Measurements from ENCODE around the gene GMCL1. TPM values are rescaled to one million over a fixed set of nuclear protein-coding genes. Genes with fewer than 3 reads are reported as not detected.

The GMCL1 gene
- total and polyA plus RNA-seq, 2 experiments from 2014 or later = 27.0 to 27.3 TPM

GRCh38 chr2:69828938-69829255 is 563 bp upstream of the GMCL1 start:
- no peak for ATAC-seq
- no peak for TF ChIP-seq ZNF462 (CRISPR knock-in tag; IDR thresholded peaks at IDR 0.05)
- no peak for TF ChIP-seq ZNF331 (CRISPR knock-in tag; IDR thresholded peaks at IDR 0.05; ENCODE audit: low read depth)
- TF ChIP-seq POLR2AphosphoS5 (IDR thresholded peaks at IDR 0.05; ENCODE audit: low read depth) = no peak
- no peak for TF ChIP-seq STAT1 (IDR thresholded peaks at IDR 0.05; ENCODE audit: unreplicated experiment)
- TF ChIP-seq EZH2phosphoT487 (IDR thresholded peaks at IDR 0.05; ENCODE audit: unreplicated experiment) = no peak
- TF ChIP-seq NANOG (IDR thresholded peaks at IDR 0.05; ENCODE audit: borderline replicate concordance) = no peak
- TF ChIP-seq EZH2 (IDR thresholded peaks at IDR 0.05; ENCODE audit: low read depth, unreplicated experiment) = no peak
- TF ChIP-seq, protein P1, sequence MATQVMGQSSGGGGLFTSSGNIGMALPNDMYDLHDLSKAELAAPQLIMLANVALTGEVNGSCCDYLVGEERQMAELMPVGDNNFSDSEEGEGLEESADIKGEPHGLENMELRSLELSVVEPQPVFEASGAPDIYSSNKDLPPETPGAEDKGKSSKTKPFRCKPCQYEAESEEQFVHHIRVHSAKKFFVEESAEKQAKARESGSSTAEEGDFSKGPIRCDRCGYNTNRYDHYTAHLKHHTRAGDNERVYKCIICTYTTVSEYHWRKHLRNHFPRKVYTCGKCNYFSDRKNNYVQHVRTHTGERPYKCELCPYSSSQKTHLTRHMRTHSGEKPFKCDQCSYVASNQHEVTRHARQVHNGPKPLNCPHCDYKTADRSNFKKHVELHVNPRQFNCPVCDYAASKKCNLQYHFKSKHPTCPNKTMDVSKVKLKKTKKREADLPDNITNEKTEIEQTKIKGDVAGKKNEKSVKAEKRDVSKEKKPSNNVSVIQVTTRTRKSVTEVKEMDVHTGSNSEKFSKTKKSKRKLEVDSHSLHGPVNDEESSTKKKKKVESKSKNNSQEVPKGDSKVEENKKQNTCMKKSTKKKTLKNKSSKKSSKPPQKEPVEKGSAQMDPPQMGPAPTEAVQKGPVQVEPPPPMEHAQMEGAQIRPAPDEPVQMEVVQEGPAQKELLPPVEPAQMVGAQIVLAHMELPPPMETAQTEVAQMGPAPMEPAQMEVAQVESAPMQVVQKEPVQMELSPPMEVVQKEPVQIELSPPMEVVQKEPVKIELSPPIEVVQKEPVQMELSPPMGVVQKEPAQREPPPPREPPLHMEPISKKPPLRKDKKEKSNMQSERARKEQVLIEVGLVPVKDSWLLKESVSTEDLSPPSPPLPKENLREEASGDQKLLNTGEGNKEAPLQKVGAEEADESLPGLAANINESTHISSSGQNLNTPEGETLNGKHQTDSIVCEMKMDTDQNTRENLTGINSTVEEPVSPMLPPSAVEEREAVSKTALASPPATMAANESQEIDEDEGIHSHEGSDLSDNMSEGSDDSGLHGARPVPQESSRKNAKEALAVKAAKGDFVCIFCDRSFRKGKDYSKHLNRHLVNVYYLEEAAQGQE (IDR thresholded peaks at IDR 0.05; ENCODE audit: unreplicated experiment) = no peak
- no peak for TF ChIP-seq CREB1 (CRISPR knock-in tag; IDR thresholded peaks at IDR 0.05; ENCODE audit: low read depth)
- TF ChIP-seq ETS1 (IDR thresholded peaks at IDR 0.05) = no peak
- TF ChIP-seq JUNB (IDR thresholded peaks at IDR 0.05; ENCODE audit: unreplicated experiment) = no peak
- no peak for TF ChIP-seq ZNF114 (CRISPR knock-in tag; IDR thresholded peaks at IDR 0.05)
- TF ChIP-seq, protein P2, sequence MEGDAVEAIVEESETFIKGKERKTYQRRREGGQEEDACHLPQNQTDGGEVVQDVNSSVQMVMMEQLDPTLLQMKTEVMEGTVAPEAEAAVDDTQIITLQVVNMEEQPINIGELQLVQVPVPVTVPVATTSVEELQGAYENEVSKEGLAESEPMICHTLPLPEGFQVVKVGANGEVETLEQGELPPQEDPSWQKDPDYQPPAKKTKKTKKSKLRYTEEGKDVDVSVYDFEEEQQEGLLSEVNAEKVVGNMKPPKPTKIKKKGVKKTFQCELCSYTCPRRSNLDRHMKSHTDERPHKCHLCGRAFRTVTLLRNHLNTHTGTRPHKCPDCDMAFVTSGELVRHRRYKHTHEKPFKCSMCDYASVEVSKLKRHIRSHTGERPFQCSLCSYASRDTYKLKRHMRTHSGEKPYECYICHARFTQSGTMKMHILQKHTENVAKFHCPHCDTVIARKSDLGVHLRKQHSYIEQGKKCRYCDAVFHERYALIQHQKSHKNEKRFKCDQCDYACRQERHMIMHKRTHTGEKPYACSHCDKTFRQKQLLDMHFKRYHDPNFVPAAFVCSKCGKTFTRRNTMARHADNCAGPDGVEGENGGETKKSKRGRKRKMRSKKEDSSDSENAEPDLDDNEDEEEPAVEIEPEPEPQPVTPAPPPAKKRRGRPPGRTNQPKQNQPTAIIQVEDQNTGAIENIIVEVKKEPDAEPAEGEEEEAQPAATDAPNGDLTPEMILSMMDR (conservative IDR thresholded peaks at IDR 0.05; ENCODE audit: low read depth in 2 of 2) = no peak
- H3K27ac Mint-ChIP-seq = peak overlapping the region; percentile 98

More at GRCh38 chr2:69828938-69829255, 563 bp upstream of the GMCL1 start:
- DNase-seq (ENCODE audit: low spot score) = no peak
- Mint-ChIP-seq H3K4me1 (peaks cover 18% of the 10 kb centered on the region), H3K4me3 (peak overlapping the region; percentile 82), H3K27me3 (ENCODE audit: insufficient read depth, low read depth, poor library complexity) (peaks cover 9% of the 10 kb centered on the region), H3K36me3 (ENCODE audit: low read depth) (peaks cover 3% of the 10 kb centered on the region; the same call in 2 of the 3 replicates), H3K9me3 (no peaks in the 10 kb centered on the region)
- H3K9me2 ChIP-seq (ENCODE audit: insufficient read depth) = no peaks in the 10 kb centered on the region
- peak overlapping the region; percentile 71 for H3K4me2 ChIP-seq
- peaks cover 10% of the 10 kb centered on the region; the same call in 1 of the 2 replicates for H3K36me3 ChIP-seq (ENCODE audit: insufficient read depth)
- H4K20me1 ChIP-seq (replicated peaks; ENCODE audit: insufficient read depth) = peaks cover 15% of the 10 kb centered on the region
- H2AFZ ChIP-seq = peak overlapping the region; percentile 85
- peaks cover 37% of the 10 kb centered on the region for H3K79me2 ChIP-seq (replicated peaks; ENCODE audit: insufficient read depth)
- H3K27ac ChIP-seq (ENCODE audit: low read depth) = peak overlapping the region; percentile 98
- no peaks in the 10 kb centered on the region; the same call in 1 of the 2 replicates for H3F3A ChIP-seq (replicated peaks; ENCODE audit: low read depth)
- peaks cover 17% of the 10 kb centered on the region for H3K4me1 ChIP-seq (ENCODE audit: insufficient read depth)
- peak overlapping the region; percentile 66 for H3K4me3 ChIP-seq
- H3K27me3 ChIP-seq (ENCODE audit: insufficient read depth) = no peaks in the 10 kb centered on the region

Measured in GM23338 (cell line).